ENCODE results near the gene TNIK. TPM values are rescaled to one million over a fixed set of nuclear protein-coding genes. Genes with fewer than 3 reads are reported as not detected.

The TNIK gene
- polyA plus RNA-seq, 1 donor from 2014 or later = 19.3 TPM

- peak overlapping the region; percentile 81 for H3K9ac ChIP-seq (ENCODE audit: low read length)
- H3K4me3 ChIP-seq (ENCODE audit: low read length) = peak overlapping the region; percentile 77
- H2AFZ ChIP-seq (ENCODE audit: low read depth, low read length) = peak overlapping the region; percentile 77
These were observed 866 bp downstream of the TNIK start for GRCh38 chr3:171459137-171459941.

GRCh38 chr3:171458864-171459136, 1.4 kb downstream of the TNIK start:
- H3K79me2 ChIP-seq (replicated peaks; ENCODE audit: insufficient read depth, low read length) = peaks cover 31% of the 10 kb centered on the region
- no peaks in the 10 kb centered on the region for H3K9me2 ChIP-seq (ENCODE audit: insufficient read depth, low read length)
- H4K20me1 ChIP-seq (ENCODE audit: insufficient read depth) = no peaks in the 10 kb centered on the region
- H3K4me3 ChIP-seq (ENCODE audit: low read length) = peak overlapping the region; percentile 77
- H3K27ac ChIP-seq (ENCODE audit: low read length) = peak overlapping the region; percentile 86
- H3K27me3 ChIP-seq (ENCODE audit: insufficient read depth, low read depth, low read length) = peaks cover 20% of the 10 kb centered on the region
- no peaks in the 10 kb centered on the region for H3K36me3 ChIP-seq (ENCODE audit: insufficient read depth, low read length)
- no peaks in the 10 kb centered on the region for H3K9me3 ChIP-seq (ENCODE audit: low read length)
- H3K4me2 ChIP-seq (ENCODE audit: low read length) = peak overlapping the region; percentile 97
- H2AFZ ChIP-seq (ENCODE audit: low read depth, low read length) = peak overlapping the region; percentile 77
- no peaks in the 10 kb centered on the region for H3F3A ChIP-seq (ENCODE audit: insufficient read depth, low read length, poor library complexity, severe bottlenecking)
- H3K9ac ChIP-seq (ENCODE audit: low read length) = peak overlapping the region; percentile 81
- no peak for TF ChIP-seq RAD21 (conservative IDR thresholded peaks at IDR 0.05)
- no peak for TF ChIP-seq EP300 (conservative IDR thresholded peaks at IDR 0.05; ENCODE audit: poor library complexity, severe bottlenecking)
- TF ChIP-seq REST (IDR thresholded peaks at IDR 0.05; ENCODE audit: borderline replicate concordance) = peak; percentile 83
- TF ChIP-seq MXI1 (conservative IDR thresholded peaks at IDR 0.05; ENCODE audit: poor library complexity, severe bottlenecking) = no peak
- TF ChIP-seq TAF1 (IDR thresholded peaks at IDR 0.05; ENCODE audit: low read depth) = peak; percentile 5
- no peak for TF ChIP-seq SMC3 (conservative IDR thresholded peaks at IDR 0.05; ENCODE audit: poor library complexity)
- no peak for TF ChIP-seq EZH2 (IDR thresholded peaks at IDR 0.05; ENCODE audit: borderline replicate concordance, insufficient read depth, low read length, poor library complexity, severe bottlenecking)

More at GRCh38 chr3:171459137-171459941, 866 bp downstream of the TNIK start:
- Histone ChIP-seq H3K9me3 (ENCODE audit: low read length) (no peaks in the 10 kb centered on the region), H3K27me3 (ENCODE audit: insufficient read depth, low read depth, low read length) (peaks cover 20% of the 10 kb centered on the region), H3K36me3 (ENCODE audit: insufficient read depth, low read length) (no peaks in the 10 kb centered on the region), H3K79me2 (replicated peaks; ENCODE audit: insufficient read depth, low read length) (peaks cover 31% of the 10 kb centered on the region), H3K9me2 (ENCODE audit: insufficient read depth, low read length) (no peaks in the 10 kb centered on the region), H4K20me1 (ENCODE audit: insufficient read depth) (no peaks in the 10 kb centered on the region), H3F3A (ENCODE audit: insufficient read depth, low read length, poor library complexity, severe bottlenecking) (no peaks in the 10 kb centered on the region), H3K27ac (ENCODE audit: low read length) (peak overlapping the region; percentile 86), H3K4me2 (ENCODE audit: low read length) (peak overlapping the region; percentile 97)
- TF ChIP-seq POLR2AphosphoS5 (IDR thresholded peaks at IDR 0.05) = peak; percentile 50
- TF ChIP-seq MXI1 (conservative IDR thresholded peaks at IDR 0.05; ENCODE audit: poor library complexity, severe bottlenecking) = no peak
- TF ChIP-seq CTCF (IDR thresholded peaks at IDR 0.05; ENCODE audit: poor library complexity, severe bottlenecking) = no peak
- TF ChIP-seq SMC3 (conservative IDR thresholded peaks at IDR 0.05; ENCODE audit: poor library complexity) = peak; percentile 34
- no peak for TF ChIP-seq TAF1 (IDR thresholded peaks at IDR 0.05; ENCODE audit: low read depth)
- peak; percentile 5 for TF ChIP-seq RAD21 (conservative IDR thresholded peaks at IDR 0.05)
- TF ChIP-seq EP300 (conservative IDR thresholded peaks at IDR 0.05; ENCODE audit: poor library complexity, severe bottlenecking) = peak; percentile 54
- TF ChIP-seq EZH2 (IDR thresholded peaks at IDR 0.05; ENCODE audit: borderline replicate concordance, insufficient read depth, low read length, poor library complexity, severe bottlenecking) = no peak
- TF ChIP-seq REST (IDR thresholded peaks at IDR 0.05; ENCODE audit: borderline replicate concordance) = no peak
